Retinal pigment epithelial cell (primary cell): ENCODE data around the gene TMEM170B.

ENCODE experiments used
- DNase-seq: peaks from one replicate; pipeline ENCODE4 v3.0.0-alpha.2; 2010; ENCODE audit warnings: low read depth
- H3K4me3 ChIP-seq: 2 replicates; pipeline ENCODE4 v1.5.1; 2011; ENCODE audit warnings: mild to moderate bottlenecking, low read length, control low read depth, moderate library complexity
- CTCF ChIP-seq: conservative IDR thresholded peaks from 2 replicates; pipeline ENCODE4 v1.5.1; 2011; ENCODE audit warnings: low read depth, low read length, control low read depth, inconsistent platforms

Gene TMEM170B

GRCh38 chr6:11600251-11600650 lies 62.7 kb downstream of the TMEM170B start:
- no peak for DNase-seq
- no peak overlapping the region for H3K4me3 ChIP-seq
- TF ChIP-seq CTCF: no peak

DNA sequence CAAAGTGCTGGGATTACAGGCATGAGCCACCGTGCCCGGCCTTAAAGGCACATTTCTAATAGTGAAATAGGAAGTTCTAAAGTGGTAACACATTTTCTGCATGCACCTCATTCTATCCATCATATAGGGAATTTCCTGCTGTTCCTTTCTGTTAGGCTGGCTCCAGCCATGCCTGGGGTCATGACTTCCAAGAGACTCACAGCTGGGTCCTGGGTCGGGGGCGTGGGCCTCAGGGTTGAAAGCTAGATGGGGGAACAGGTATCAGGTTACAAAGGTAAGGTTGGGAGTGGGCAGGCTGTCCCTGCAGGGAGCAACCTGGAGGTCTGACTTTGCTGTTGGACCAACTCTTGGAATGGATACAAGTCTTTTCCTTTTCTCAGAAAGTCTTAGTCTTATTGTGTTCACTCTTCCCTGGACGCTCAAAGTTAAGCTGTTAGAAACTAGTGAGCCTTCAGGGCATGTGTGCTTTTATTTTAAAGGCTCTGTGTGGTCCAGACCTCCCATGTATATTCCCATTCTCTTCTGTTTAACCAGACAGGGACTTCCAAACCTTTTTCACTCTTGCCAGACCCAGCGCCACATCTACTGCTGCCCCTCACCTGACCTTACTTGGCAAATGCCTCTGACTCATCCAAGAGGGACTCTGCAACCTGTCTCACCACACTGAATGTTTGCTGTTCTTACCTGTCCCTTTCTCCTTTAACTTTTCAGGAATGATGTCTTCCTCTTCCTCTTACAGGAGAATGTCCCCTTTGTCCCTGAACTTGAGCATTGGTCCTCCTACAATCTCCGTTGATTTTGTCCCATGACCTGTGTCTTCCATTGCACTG lies 64.4 kb downstream of the TMEM170B start:
- H3K4me3 ChIP-seq: no peak overlapping the region
- no peak for DNase-seq
- TF ChIP-seq CTCF: no peak

GRCh38 chr6:11604215-11604614 lies 66.7 kb downstream of the TMEM170B start:
- no peak for TF ChIP-seq CTCF
- no peak for DNase-seq
- H3K4me3 ChIP-seq: no peak overlapping the region

DNA sequence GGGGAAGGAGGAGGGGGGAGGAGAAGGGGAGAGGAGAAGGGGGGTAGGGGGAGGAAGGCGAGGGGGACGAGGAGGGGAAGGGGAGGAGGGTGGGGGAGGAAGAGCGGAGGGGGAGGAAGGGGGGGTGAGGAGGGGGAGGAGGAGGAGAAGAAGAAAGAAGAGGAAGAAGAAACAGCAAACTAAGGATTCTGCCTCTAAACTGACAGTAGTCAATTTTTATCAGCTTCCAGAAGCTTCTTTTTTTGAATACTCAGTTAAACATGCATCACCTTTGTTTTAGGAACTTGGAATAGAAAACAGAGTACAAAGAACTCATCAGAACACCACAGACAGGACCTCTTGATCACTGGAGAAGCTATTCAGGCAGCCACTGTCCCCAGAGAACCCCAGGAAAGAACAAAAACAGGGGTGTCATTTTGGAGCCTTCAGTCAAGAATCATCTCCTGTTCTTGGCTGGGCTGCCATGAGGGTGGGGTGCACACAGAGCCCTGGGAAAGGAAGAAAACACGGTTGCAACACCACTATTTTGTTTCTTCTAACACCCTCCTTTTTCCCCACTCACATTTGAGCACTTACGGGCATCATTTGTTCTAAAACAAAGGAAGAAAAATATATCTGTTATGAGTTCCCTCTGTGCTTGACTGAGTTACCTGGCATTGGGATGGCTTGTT lies 67.4 kb downstream of the TMEM170B start:
- DNase-seq: no peak
- TF ChIP-seq CTCF: no peak
- no peak overlapping the region for H3K4me3 ChIP-seq

DNA sequence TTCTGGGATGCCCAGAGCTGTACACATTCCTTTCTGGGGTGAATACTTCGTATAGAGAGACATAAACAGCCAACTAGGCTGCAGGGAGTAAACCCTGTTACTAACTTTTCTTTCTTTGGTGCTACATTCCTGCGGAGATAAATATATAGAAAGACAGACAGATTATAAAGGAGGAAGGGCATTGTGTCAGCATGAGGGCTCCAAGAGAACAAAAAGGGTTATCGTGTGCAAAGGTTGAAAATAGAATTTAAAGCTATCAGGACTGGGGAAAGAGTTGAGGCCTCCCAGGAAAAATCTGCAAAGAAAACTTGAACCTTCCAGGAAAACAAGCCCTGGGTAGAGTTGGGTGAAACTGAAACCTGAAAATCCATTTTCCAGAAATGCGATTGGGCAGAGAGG lies 68.0 kb downstream of the TMEM170B start:
- no peak for DNase-seq
- H3K4me3 ChIP-seq: no peak overlapping the region
- no peak for TF ChIP-seq CTCF

DNA sequence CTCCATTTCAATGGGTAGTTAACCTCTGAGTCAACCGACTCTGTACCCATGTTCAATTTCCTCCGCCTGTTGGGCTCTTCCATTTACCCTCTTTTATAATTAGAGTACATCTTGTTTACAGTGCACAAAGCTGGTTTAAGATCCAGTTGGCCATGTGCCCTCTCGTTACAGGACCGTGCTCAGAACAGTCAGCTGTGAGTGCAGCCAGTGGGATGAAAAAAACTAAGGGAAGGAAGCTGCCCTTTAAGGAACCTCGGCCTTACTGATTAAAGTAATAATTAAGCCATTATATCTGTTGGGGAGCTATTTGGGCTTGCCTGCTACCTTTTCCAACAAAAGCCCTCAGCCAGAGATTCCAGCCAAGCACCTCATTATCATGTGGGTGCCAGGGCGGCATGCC lies 68.8 kb downstream of the TMEM170B start:
- DNase-seq: no peak
- H3K4me3 ChIP-seq: no peak overlapping the region

More for the DNA sequence above, 68.8 kb downstream of the TMEM170B start:
- no peak for TF ChIP-seq CTCF
